Mesendoderm (in vitro differentiated cells): ENCODE measurements around the gene SERPINB4.

Source experiments
- DNase-seq: peaks from one replicate; pipeline ENCODE4 v3.0.0; 2013
- H2AK5ac ChIP-seq: 2 replicates; pipeline ENCODE4 v1.6.1; 2013; ENCODE audit warnings: low read length, inconsistent platforms
- H2BK120ac ChIP-seq: 2 replicates; pipeline ENCODE4 v1.6.1; 2013; ENCODE audit warnings: low read depth, mild to moderate bottlenecking, low read length, moderate library complexity, mixed read lengths
- H2BK15ac ChIP-seq: replicated peaks from 2 replicates; pipeline ENCODE4 v1.6.1; 2013; ENCODE audit warnings: low read depth, mild to moderate bottlenecking, moderate library complexity
- H2BK5ac ChIP-seq: 2 replicates; pipeline ENCODE4 v1.6.1; 2013; ENCODE audit warnings: low read length, inconsistent platforms
- H3K18ac ChIP-seq: 2 replicates; pipeline ENCODE4 v1.6.1; 2013; ENCODE audit warnings: mild to moderate bottlenecking, low read length, mixed read lengths
- H3K23ac ChIP-seq: one replicate; pipeline ENCODE4 v1.6.1; 2013; ENCODE audit warnings: low read length
- H3K27ac ChIP-seq: 2 replicates; pipeline ENCODE4 v1.5.1; 2013; ENCODE audit warnings: low read depth, mild to moderate bottlenecking, inconsistent platforms, low read length, moderate library complexity
- H3K27me3 ChIP-seq: 2 replicates; pipeline ENCODE4 v1.6.1; 2013; ENCODE audit warnings: low read length, control low read depth, mild to moderate bottlenecking, inconsistent platforms; ENCODE audit not compliant: insufficient read depth, poor library complexity
- H3K36me3 ChIP-seq: 2 replicates; pipeline ENCODE4 v1.6.1; 2013; ENCODE audit warnings: low read length, inconsistent platforms; ENCODE audit not compliant: control insufficient read depth, insufficient read depth
- H3K4ac ChIP-seq: one replicate; pipeline ENCODE4 v1.6.1; 2013; ENCODE audit warnings: low read depth, mild to moderate bottlenecking, low read length, moderate library complexity
- H3K4me1 ChIP-seq: 2 replicates; pipeline ENCODE4 v1.6.1; 2013; ENCODE audit warnings: low read depth, low read length, inconsistent platforms; ENCODE audit not compliant: control insufficient read depth
- H3K4me2 ChIP-seq: 2 replicates; pipeline ENCODE4 v1.6.1; 2013; ENCODE audit warnings: low read length
- H3K4me3 ChIP-seq: 2 replicates; pipeline ENCODE4 v1.5.1; 2013; ENCODE audit warnings: mild to moderate bottlenecking, low read length
- H3K56ac ChIP-seq: one replicate; pipeline ENCODE4 v1.6.1; 2013; ENCODE audit warnings: low read length
- H3K79me1 ChIP-seq: 2 replicates; pipeline ENCODE4 v1.6.1; 2013; ENCODE audit warnings: low read length, inconsistent platforms
- H3K79me2 ChIP-seq: 2 replicates; pipeline ENCODE4 v1.6.1; 2013; ENCODE audit warnings: mild to moderate bottlenecking, low read length; ENCODE audit not compliant: control insufficient read depth, insufficient read depth
- H3K9ac ChIP-seq: 2 replicates; pipeline ENCODE4 v1.6.1; 2013; ENCODE audit warnings: low read length, inconsistent platforms
- H4K5ac ChIP-seq: one replicate; pipeline ENCODE4 v1.6.1; 2013; ENCODE audit warnings: low read length
- H4K8ac ChIP-seq: one replicate; pipeline ENCODE4 v1.6.1; 2013; ENCODE audit warnings: low read depth, mild to moderate bottlenecking, control low read depth, low read length, moderate library complexity
- WGBS: extraction: QIAGEN DNeasy Blood & Tissue Kit; methylation state at CpG from one replicate; pipeline ENCODE4 v1.1.7; 2013; ENCODE audit warnings: low lambda C conversion rate, missing lambda C conversion rate; ENCODE audit not compliant: insufficient coverage; ENCODE audit errors: extremely low coverage; 5-methylcytosine and 5-hydroxymethylcytosine counted together

The SERPINB4 gene

DNA sequence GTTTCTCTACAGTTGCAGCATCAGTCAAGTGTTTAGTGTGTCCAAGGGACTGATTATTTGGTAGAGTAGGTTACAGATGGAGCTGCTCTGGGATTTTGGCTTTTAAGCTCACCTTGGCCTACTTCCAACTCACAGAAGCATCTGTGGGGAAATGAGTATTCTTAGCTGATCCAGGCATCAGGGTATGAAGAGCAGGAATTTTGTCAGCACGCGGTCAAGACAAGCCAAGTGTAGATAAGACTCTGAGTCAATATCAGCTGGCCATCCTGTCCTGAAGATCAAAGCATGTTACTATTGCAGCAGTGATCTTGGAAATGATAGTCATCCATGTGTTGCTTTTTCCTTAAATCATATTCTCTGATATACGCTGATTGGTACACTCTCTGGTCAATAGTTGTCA is 24.4 kb downstream of the SERPINB4 start:
- DNase-seq = no peak
- Histone ChIP-seq H3K27ac (no peak overlapping the region), H4K5ac (no peak overlapping the region), H3K27me3 (no peaks in the 10 kb centered on the region), H3K56ac (no peak overlapping the region), H3K4ac (no peak overlapping the region), H3K18ac (no peak overlapping the region), H3K4me3 (no peak overlapping the region), H3K36me3 (no peaks in the 10 kb centered on the region), H2BK15ac (no peak overlapping the region), H3K9ac (no peak overlapping the region), H4K8ac (no peak overlapping the region), H2BK120ac (no peak overlapping the region), H3K79me2 (no peaks in the 10 kb centered on the region), H3K4me2 (no peak overlapping the region), H2BK5ac (no peak overlapping the region), H3K23ac (no peak overlapping the region), H3K79me1 (no peaks in the 10 kb centered on the region), H3K4me1 (no peaks in the 10 kb centered on the region), H2AK5ac (no peak overlapping the region)
- WGBS = no CpG with 5 or more reads among the region's 3 CpGs

DNA sequence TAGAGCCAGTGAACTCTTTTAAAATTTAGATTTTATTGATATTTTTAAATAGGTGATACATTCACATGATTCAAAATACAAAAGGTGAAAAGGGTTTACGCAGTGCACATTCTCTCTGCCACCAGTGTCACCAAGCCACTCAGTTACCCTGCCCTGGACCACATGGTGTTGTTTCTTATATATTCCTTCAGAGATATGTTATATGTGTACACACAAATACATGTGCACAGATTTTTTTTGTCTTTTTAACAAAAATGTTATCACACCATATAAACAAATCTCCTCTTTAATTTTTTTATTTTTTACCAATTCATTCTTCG is 26.2 kb downstream of the SERPINB4 start:
- H3K9ac ChIP-seq = no peak overlapping the region
- H3K27ac ChIP-seq = no peak overlapping the region
- 100% methylated on average over 1 of the region's 2 CpGs for WGBS

DNA sequence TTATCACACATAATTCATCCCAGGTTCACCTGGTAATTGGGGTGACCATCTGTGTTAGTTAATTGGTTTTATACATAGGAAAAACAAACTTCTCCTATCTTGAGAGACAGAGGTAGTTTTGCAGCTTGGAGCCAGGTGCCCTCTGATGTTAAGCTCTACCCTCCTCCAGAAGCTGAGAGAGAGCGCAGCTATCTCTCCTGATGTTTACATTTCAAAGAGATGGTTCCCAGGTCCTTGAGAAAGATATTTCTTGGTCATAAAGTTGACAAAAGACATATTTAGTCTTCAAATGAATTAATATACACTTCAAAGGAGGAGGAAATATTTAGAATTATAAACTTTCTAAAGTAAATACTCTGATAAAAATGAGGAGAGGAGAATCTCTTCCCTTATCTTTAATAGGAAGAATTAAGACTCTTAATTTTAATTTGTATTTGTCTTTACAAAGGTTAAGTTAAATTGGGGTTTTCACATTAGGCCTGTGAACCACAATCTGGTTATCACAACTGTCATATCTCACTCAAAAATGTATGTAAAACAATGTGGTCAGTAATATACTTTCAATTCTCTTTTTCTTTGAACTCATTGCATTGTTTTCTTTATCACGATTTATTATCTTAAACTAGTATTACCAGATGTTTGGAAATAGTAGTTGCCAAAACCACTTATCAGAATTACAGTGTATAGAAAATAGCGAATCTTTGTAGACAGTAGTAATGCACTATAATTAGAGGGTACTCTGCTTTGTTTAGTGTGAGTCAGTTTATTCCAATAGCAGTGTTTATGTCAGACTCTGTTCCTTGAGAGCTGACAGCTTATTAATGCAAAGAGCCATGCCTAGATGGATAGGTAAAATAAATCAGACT is 26.8 kb downstream of the SERPINB4 start:
- Histone ChIP-seq H3K4me1 (no peaks in the 10 kb centered on the region), H3K36me3 (no peaks in the 10 kb centered on the region), H3K4me3 (no peak overlapping the region), H3K4me2 (no peak overlapping the region), H3K56ac (no peak overlapping the region), H3K9ac (no peak overlapping the region), H4K5ac (no peak overlapping the region), H3K4ac (no peak overlapping the region), H3K27me3 (no peaks in the 10 kb centered on the region), H2BK15ac (no peak overlapping the region), H3K79me2 (no peaks in the 10 kb centered on the region), H3K27ac (no peak overlapping the region), H3K79me1 (no peaks in the 10 kb centered on the region), H2AK5ac (no peak overlapping the region), H2BK120ac (no peak overlapping the region), H3K23ac (no peak overlapping the region), H3K18ac (no peak overlapping the region), H4K8ac (no peak overlapping the region), H2BK5ac (no peak overlapping the region)
- peak; percentile 26 for DNase-seq
- no CpG with 5 or more reads among the region's 3 CpGs for WGBS

More for the DNA sequence above, 26.2 kb downstream of the SERPINB4 start:
- no peak overlapping the region for H3K56ac ChIP-seq
- no peak overlapping the region for H3K4me3 ChIP-seq
- no peaks in the 10 kb centered on the region for H3K4me1 ChIP-seq
- H2BK5ac ChIP-seq = no peak overlapping the region
- H2AK5ac ChIP-seq = no peak overlapping the region
- no peaks in the 10 kb centered on the region for H3K36me3 ChIP-seq
- no peaks in the 10 kb centered on the region for H3K79me1 ChIP-seq
- no peak overlapping the region for H2BK120ac ChIP-seq
- H3K79me2 ChIP-seq = no peaks in the 10 kb centered on the region
- H3K23ac ChIP-seq = no peak overlapping the region
- H4K8ac ChIP-seq = no peak overlapping the region
- H2BK15ac ChIP-seq = no peak overlapping the region
- no peak overlapping the region for H3K4ac ChIP-seq
- no peak for DNase-seq
- H3K18ac ChIP-seq = no peak overlapping the region
- H3K4me2 ChIP-seq = no peak overlapping the region
- H4K5ac ChIP-seq = no peak overlapping the region
- no peaks in the 10 kb centered on the region for H3K27me3 ChIP-seq

DNA sequence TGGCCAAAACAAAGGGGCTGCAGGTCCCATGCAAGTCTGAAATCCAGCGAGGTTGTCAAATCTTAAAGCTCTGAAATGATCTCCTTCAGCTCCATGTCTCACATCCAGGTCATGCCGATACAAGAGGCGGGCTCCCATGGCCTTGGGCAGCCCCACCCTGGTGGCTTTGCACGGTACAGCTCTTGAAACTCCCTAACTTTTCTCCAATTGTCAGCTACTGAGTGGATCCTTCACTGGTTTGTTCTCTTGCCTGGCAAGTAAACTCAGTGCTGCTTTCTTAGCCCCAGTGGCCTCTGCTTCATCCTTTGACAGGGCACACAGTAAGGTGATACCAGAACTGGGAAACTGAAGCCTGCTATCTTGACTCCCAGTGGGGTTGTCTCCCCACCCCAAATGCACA is 30.6 kb downstream of the SERPINB4 start:
- DNase-seq = peak; percentile 12
- no peaks in the 10 kb centered on the region for H3K79me2 ChIP-seq
- H3K4ac ChIP-seq = no peak overlapping the region
- no peak overlapping the region for H3K9ac ChIP-seq
- H4K5ac ChIP-seq = no peak overlapping the region
- no peak overlapping the region for H3K18ac ChIP-seq
- H4K8ac ChIP-seq = no peak overlapping the region
- no peak overlapping the region for H2AK5ac ChIP-seq
- H3K23ac ChIP-seq = no peak overlapping the region
- H3K4me2 ChIP-seq = no peak overlapping the region
- no CpG with 5 or more reads among the region's 4 CpGs for WGBS
- no peaks in the 10 kb centered on the region for H3K4me1 ChIP-seq
- no peak overlapping the region for H3K27ac ChIP-seq
- H3K27me3 ChIP-seq = no peaks in the 10 kb centered on the region
- no peak overlapping the region for H2BK120ac ChIP-seq
- H3K4me3 ChIP-seq = no peak overlapping the region
- no peaks in the 10 kb centered on the region for H3K36me3 ChIP-seq
- H3K79me1 ChIP-seq = no peaks in the 10 kb centered on the region
- no peak overlapping the region for H3K56ac ChIP-seq
- H2BK5ac ChIP-seq = no peak overlapping the region
- no peak overlapping the region for H2BK15ac ChIP-seq

DNA sequence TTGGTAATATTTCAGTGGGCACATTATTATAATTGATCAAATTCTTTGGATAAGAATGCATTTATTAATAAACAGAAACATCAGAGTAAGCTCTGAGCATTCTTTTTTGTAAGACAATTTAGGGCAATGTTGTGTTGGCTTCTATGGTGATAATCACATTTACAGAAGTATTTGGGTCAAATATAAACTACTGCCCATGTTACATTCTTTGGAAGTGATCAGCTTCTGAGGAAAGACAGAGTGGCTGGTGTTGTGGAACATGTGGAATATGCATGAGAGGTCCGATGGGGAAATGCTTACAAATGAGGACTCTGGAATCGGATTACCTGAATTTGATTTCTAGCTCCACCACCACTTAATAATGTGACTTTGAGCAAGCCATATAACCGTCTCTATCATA is 37.5 kb downstream of the SERPINB4 start:
- no peak for DNase-seq
- no CpG with 5 or more reads among the region's 3 CpGs for WGBS

More for the DNA sequence above, 37.5 kb downstream of the SERPINB4 start:
- no peak overlapping the region for H2AK5ac ChIP-seq
- no peaks in the 10 kb centered on the region for H3K27me3 ChIP-seq
- no peaks in the 10 kb centered on the region for H3K4me1 ChIP-seq
- no peak overlapping the region for H3K18ac ChIP-seq
- H2BK120ac ChIP-seq = no peak overlapping the region
- H3K79me2 ChIP-seq = no peaks in the 10 kb centered on the region
- H4K8ac ChIP-seq = no peak overlapping the region
- no peak overlapping the region for H4K5ac ChIP-seq
- H3K27ac ChIP-seq = no peak overlapping the region
- H3K4me3 ChIP-seq = no peak overlapping the region
- H2BK5ac ChIP-seq = no peak overlapping the region
- H3K36me3 ChIP-seq = no peaks in the 10 kb centered on the region
- no peak overlapping the region for H2BK15ac ChIP-seq
- H3K79me1 ChIP-seq = no peaks in the 10 kb centered on the region
- no peak overlapping the region for H3K56ac ChIP-seq
- no peak overlapping the region for H3K23ac ChIP-seq
- no peak overlapping the region for H3K4ac ChIP-seq
- H3K4me2 ChIP-seq = no peak overlapping the region
- no peak overlapping the region for H3K9ac ChIP-seq
